ENCODE results near the gene DNASE1L3. TPM values are rescaled to one million over a fixed set of nuclear protein-coding genes. Genes with fewer than 3 reads are reported as not detected.

The DNASE1L3 gene
- 10 to 100 TPM in 1 of 4 donors, 1 to 10 TPM in 3; 1.2 to 11.5 (median 2.4) TPM for total RNA-seq

- TF ChIP-seq CTCF (IDR thresholded peaks at IDR 0.05; ENCODE audit: low read depth) = no peak
Measured at GRCh38 chr3:58210761-58211460, at the start of gene DNASE1L3. Gene DNASE1L3, minus strand, starts transcription at chr3:58210972. Its CDS starts 66 bp downstream, at chr3:58210906.

GRCh38 chr3:58260261-58260731 is 49.5 kb upstream of the DNASE1L3 start:
- TF ChIP-seq CTCF (IDR thresholded peaks at IDR 0.05; ENCODE audit: low read depth) = no peak

GRCh38 chr3:58258392-58259055 is 47.8 kb upstream of the DNASE1L3 start:
- TF ChIP-seq CTCF (IDR thresholded peaks at IDR 0.05; ENCODE audit: low read depth) = no peak

- TF ChIP-seq CTCF (IDR thresholded peaks at IDR 0.05; ENCODE audit: low read depth) = no peak
Measured at GRCh38 chr3:58256511-58256910, 45.7 kb upstream of the DNASE1L3 start.

GRCh38 chr3:58256061-58256460 is 45.3 kb upstream of the DNASE1L3 start:
- TF ChIP-seq CTCF (IDR thresholded peaks at IDR 0.05; ENCODE audit: low read depth) = no peak

- TF ChIP-seq CTCF (IDR thresholded peaks at IDR 0.05; ENCODE audit: low read depth) = no peak
Measured at GRCh38 chr3:58254144-58254543, 43.4 kb upstream of the DNASE1L3 start.

GRCh38 chr3:58251631-58252035 is 40.9 kb upstream of the DNASE1L3 start:
- TF ChIP-seq CTCF (IDR thresholded peaks at IDR 0.05; ENCODE audit: low read depth) = no peak

Data from subcutaneous adipose tissue (tissue), 4 donors.